ENCODE data around the gene KLK10.
A peak's percentile ranks its signal among the peaks of the same experiment; 100 is the strongest.

The KLK10 gene

GRCh38 chr19:51025809-51026553 is 6.5 kb upstream of the KLK10 start:
- no peak for DNase-seq

GRCh38 chr19:51025401-51025800 is 5.9 kb upstream of the KLK10 start:
- no peak for DNase-seq

GRCh38 chr19:51024924-51025323 is 5.4 kb upstream of the KLK10 start:
- peak; percentile 3 for DNase-seq

GRCh38 chr19:51023946-51024345 is 4.4 kb upstream of the KLK10 start:
- DNase-seq: no peak

- DNase-seq: no peak
Measured at GRCh38 chr19:51022526-51022925, 3.0 kb upstream of the KLK10 start.

- peak; percentile 38 for DNase-seq
Measured at GRCh38 chr19:51020988-51021651, 1.6 kb upstream of the KLK10 start.

- DNase-seq: peak; percentile 11
Measured at GRCh38 chr19:51018745-51019543, 565 bp downstream of the KLK10 start.

- peak; percentile 64 for DNase-seq
Measured at GRCh38 chr19:51016798-51017683, 2.5 kb downstream of the KLK10 start.

GRCh38 chr19:51015691-51016267 is 3.7 kb downstream of the KLK10 start:
- DNase-seq: no peak

GRCh38 chr19:51014242-51014641 is 5.3 kb downstream of the KLK10 start:
- no peak for DNase-seq

- DNase-seq: no peak
Measured at GRCh38 chr19:51012661-51013190, 6.8 kb downstream of the KLK10 start.

- no peak for DNase-seq
Measured at GRCh38 chr19:51010066-51010795, 9.3 kb downstream of the KLK10 start.

GRCh38 chr19:51009061-51009891 is 10.2 kb downstream of the KLK10 start:
- DNase-seq: no peak

- no peak for DNase-seq
Measured at GRCh38 chr19:51007488-51007887, 12.0 kb downstream of the KLK10 start.

GRCh38 chr19:51006406-51006805 is 13.1 kb downstream of the KLK10 start:
- no peak for DNase-seq

GRCh38 chr19:51005248-51005647 is 14.3 kb downstream of the KLK10 start:
- DNase-seq: no peak

GRCh38 chr19:51003316-51003715 is 16.2 kb downstream of the KLK10 start:
- no peak for DNase-seq

- peak; percentile 9 for DNase-seq
Measured at GRCh38 chr19:51002542-51003311, 16.8 kb downstream of the KLK10 start.

GRCh38 chr19:51002089-51002532 is 17.4 kb downstream of the KLK10 start:
- DNase-seq: no peak
